Measurements from ENCODE around the gene FOCAD.

The FOCAD gene

DNA sequence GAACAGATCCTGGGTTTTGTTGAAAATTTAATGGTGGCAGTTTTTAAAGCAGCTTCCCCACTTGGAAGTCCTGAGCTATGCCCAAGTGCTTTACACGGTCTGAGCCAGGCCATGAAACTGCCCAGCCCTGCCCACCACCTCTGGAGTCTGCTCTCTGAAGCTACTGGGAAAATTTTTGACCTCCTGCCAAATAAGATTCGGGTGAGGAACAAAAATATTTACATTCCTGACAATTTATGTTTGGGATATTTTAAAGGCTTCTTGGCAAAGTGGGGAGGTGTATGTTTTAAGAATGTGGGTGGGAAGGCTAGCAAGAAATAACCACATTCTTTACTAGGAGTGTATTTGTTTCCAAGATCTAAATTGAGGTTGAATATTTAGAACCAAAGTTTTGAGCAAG lies 297.4 kb downstream of the FOCAD start:
- DNase-seq = no peak

DNA sequence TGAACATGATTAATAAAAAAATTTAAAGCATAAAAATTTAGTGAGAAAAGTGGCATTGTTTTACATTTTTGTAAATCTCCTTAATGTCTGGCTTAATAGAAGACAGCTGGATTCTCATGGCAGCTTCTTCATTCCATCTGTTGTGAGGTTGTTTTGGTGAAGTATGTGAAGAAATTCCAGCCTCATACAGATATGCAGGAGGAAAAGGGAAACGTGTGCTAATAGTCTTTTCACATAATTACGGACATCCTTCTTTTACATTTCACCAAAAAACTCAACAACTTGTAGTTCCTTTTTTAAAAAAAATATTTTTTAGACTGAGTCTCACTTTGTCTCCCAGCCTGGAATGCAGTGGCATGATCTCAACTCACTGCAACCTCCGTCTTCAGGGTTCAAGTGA lies 300.4 kb downstream of the FOCAD start:
- DNase-seq = no peak

DNA sequence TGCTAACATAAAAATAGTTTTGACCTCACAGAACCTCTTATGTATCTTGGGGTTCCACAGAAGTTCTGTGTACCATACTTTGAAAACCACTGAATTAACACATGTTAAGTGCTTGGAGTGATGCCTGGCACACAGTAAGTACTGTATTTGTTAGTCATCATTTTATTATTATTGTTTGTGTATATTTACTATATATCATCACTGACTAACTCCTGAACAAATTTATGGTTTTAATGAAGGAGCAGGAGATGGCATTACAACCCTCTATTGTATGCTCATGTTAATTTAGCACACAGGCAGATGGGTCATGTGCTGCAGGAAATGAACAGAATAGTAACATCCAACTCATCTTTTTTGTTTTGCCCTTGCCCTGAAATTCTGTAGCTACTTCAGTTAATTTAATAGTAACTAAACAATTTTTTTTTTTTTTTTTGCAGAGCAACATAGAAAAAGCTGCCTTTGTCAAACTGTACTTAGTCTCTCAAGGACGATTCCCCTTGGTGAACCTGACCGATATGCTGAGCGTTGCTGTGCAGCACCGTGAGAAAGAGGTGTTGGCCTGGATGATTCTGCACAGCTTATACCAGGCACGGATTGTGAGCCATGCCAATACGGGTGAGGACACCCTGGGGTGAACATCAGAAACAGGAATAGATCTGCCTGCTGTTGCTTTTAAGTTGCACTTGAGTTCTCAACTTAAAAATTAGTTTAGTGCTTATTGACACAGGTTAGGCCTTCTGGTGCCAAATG lies 302.0 kb downstream of the FOCAD start:
- DNase-seq = no peak

DNA sequence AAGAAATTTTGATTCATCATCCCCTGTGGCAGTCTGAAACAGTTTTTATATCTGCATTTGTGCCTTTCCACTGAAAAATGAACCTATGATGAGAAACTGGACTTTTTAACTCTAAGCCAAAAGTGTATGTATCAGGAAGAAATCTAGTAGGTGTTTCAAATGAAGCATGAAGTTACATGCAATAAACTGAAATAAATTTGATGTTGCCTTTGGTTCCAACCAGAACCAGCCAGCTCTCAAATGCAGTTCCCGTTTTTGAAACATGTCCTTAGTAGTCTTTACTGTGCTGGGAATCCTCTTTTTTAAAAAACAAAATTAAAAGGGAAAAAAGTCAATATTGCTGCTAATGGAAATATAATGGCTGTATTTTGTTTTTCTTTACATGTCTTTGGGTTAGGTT lies 303.5 kb downstream of the FOCAD start:
- no peak for DNase-seq

DNA sequence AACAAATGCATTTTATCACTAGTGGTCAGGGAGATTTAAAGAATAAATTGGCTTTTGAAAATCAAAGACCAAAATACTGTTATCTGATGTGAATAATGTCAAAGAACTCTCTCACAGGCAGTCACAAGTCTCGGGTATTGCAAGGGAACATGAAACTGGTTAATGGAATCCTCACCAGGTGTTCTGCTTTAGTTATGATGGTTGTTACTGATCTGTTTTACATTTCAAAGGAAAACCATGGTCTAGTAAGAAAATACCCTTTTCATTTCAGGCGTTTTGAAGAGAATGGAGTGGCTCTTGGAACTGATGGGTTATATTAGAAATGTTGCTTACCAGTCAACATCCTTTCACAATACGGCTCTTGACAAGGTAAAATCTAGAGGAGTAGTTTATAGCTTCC lies 304.0 kb downstream of the FOCAD start:
- no peak for DNase-seq

DNA sequence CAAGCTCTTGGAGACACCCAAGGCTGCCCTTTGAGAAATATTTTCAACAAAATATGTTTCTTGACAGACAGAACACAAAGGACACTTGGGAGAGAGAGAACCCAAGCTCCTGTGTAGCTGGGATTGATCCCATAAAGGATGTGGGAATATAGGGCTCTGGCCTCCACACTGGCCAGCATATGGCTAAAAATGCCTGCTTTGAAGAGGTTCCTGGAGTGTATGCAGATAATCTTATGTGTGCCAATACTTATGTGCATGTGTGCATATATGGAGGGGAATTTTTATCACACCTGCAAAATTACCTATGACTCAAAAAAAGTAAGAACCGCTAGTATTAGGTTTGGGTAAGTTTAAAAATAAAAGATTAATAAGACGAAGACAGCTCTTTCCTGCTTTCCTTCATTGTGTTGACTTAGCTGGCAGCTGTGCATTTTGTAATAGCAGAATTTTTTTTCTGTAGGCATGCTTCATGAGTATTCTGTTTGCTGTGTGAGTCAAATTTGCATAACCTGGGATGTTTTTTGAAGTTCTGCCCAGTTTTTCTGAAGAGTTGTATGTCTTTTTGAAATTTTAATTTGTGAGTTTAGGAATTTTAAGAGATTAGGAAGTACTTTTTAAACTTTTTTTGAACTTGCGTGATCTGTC lies 304.7 kb downstream of the FOCAD start:
- no peak for DNase-seq

DNA sequence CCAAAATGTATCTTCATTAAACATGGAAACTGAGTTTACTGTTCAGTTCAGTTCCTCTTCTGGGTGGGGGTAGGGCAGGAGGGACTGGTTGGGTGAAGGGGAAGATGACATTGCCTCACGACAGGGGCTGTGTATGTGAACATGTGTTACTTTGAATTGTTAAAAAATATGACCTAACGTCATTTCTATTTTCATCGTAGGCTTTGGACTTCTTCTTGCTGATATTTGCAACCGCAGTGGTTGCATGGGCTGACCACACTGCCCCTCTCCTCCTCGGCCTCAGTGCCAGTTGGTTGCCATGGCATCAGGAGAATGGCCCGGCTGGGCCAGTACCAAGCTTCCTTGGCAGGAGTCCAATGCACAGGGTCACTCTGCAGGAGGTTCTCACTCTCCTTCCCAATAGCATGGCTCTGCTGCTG lies 305.9 kb downstream of the FOCAD start:
- DNase-seq = no peak

DNA sequence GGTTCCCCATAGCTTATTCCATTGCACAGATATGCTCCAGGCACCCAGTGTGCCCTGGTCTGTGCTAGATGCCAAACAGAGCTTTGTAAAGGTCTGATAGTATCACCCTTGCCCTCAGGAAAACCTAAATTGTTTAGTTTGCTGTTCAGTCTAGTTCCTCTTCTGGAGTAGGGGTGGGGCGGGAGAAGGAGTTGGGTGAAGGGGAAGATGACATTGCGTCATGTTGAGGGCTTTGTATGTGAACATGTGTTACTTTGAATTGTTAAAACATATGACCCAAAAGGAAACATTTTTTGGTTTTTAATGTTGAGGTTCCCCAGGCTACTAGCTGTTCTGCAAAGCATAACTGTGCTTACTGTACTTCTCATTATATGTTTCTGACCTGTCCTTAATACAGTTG lies 306.8 kb downstream of the FOCAD start:
- no peak for DNase-seq

DNA sequence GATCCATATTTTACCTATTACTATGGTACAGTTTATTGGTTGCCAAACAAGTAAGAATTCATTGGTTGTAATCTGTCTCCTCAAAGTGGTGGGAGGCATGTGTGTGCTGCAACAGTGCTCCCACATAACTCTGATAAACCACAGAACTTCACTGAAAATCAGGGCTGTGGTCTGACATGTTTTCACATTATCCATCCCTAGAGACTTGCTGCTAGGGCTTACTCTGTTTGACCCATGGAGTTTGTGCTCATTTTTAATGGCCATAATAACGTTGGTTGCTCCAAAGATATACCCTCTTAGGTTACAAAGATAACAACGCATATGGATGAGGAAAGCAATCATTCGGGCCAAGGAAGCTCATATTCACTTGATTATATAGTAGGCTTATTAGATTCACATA lies 310.4 kb downstream of the FOCAD start:
- no peak for DNase-seq

DNA sequence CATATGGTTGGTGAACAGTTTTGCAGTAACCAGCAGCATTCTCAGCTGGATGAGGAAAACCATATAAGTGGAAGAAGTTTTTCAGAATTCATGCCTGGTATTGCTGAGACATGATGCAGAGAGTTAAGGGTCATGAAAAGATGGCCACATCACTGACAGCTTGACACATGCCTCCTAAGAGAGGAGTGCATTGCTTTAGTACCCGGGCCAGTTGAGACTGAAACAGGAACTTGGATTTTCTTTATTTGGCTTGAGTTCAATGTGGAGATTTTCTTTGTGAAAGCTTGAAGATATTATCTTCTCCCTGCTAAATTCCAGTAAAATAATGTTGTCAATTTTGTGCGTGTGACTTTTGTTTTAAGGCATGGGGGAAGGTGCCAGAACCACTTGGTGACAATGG lies 311.6 kb downstream of the FOCAD start:
- DNase-seq = no peak

DNA sequence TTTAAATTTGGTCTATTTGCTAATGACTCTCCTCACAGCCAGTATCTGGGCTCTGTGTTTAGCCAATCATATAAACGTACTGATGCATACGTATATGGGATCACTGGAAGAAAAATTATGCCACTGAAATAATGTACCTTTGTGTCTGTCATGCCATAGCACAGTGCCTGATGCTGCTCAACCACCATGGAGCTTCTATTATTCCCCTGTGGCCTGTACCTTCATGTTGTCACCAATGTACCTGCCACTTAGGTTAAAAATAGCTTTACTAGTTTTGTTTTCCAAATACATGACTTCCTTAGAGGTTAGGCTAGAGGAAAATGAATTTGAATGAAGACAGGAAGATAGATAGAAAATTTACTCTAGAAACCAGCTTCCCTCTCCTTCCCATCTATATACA lies 312.8 kb downstream of the FOCAD start:
- no peak for DNase-seq

DNA sequence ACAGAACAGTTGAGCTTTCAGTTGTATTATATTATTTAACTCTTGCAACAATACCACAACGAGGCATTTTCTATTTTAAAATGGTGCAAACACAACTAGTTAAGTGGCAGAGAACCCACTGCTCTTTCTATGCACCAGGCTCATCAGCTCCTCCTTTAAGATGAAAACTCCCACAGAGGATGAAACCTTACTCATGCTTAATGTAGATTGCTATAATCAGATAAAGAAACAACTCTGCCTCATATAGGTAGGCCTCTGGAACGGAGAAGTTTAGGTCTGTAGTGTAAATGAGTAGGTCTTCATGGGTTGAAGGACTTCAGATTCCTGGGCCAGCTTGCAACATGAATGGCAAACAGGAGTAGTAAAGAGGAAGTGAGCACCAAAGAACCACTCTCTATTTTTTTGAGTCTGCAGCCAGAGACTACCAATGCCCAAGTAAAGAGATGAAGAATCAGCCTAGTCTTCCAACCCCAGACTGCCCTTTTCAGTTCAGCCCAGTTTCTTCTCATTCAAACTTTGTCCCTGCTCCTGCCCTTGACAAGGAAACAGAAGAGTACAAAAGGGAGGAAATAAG lies 313.5 kb downstream of the FOCAD start:
- DNase-seq = no peak

DNA sequence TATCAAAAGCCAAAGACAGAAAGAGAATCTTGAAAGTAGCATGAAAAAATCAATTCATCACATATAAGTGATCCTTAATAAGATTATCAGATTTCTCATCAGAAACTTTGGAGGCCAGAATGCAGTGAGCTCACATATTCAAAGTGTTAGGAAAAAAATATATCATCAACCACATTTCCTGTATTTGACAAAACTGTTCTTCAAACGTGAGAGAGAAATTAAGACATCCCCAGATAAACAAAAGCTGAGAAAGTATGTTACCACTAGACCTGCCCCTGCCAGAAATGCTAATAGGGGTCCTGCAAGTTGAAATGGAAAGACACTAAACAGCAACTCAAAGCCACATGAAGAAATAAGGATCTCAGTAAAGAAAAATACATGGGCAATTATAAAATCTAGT lies 317.5 kb downstream of the FOCAD start:
- DNase-seq = no peak

DNA sequence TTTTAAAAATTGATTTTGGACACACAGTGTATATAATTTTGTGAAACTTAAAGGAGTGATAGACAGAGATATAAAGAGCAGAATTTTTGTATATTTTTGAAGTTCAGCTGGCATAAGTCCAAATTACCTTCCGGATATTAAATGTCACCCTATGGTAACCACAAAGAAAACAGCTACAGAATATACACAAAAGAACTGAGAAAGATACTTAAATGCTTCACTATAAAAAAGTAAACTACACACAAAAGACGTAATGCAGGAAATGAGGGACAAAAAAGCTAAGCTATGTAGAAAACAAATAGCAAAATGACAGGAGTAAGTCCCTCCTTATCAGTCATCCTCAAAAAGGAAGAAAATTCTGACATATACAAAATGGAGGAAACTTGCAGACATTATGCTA lies 318.0 kb downstream of the FOCAD start:
- no peak for DNase-seq

DNA sequence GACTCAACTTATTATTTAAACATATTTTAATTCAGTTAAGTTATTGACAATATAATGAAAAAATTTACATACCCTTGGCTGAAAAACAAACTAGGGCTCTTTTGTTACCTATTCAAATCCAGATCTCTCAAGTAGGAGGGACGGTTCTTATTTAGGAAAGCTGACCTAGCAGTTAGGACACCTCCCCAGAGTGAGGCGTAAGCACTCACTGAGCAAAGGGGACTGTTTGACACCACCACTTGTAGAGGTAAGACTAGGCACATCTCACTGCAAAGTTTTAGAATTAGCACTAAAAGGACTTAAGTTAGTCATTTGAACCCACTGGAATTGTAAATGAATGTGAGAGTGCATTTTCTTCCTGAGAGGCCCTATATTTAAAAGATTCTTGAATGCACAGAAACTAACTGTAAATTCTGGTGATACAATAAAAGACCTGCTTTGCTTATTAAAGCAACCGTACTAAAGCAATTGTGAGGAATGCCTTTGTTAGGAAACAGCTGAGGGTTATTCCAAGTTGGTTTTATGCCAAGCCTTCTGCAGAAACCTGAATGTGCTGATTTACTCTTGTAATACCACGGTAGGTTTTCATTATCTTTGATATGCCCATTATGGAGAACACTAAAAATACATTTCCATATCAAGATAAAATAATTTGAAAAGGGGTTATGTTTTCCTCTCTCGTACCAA lies 331.2 kb downstream of the FOCAD start:
- no peak for DNase-seq

DNA sequence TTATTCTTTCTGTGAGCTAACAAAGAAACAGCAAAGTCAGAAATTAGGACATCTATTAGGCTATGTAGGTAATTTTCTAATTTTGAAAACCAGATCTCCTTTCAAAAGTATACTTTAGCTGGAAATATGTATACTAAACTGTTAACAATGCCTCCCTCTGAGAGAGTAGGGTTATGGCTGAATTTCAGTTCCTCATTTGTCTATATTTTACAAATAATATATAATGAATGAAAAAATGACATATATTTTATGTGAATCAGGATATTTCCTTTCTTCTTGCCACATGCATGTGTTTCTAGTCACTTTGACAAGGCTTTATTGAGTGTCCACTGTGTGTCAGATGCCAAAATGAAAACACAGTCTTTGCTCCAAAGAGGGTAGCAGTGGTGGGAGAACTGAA lies 331.9 kb downstream of the FOCAD start:
- no peak for DNase-seq

DNA sequence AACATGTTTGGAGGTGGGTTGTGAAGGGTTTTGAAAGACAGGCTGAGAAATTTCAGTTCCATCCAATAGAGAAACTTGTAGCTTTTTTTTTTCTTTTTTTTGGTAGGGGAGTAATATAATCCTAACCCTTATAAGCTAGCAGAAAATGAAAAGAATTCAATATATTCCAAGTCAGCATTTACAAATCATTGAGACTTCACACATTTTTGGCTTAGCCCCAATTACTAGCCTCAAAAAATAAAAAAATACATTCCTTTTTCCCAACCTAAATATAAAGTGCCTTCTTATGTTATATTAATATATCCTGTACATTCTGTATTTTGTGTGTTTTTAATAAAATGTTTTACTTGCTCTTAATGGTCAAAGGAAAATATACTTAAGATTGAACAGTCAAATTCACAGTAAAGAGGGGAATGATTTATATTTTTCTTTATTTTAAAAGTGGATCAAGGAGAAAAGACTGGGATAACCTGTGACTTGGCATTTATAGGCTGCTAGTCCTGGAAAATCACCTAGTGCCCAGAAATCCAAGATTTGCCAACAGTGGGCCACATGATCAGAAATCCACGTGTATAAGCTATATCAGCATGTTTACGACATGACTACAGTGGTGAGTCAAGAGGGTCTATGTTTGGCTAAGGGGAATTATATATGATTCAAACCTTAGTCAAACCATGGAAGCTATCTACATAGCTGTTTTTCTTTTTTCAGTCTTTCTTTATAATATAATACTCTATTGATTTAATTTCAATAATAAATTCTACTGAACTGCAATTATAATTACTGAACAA lies 332.8 kb downstream of the FOCAD start:
- DNase-seq = no peak

DNA sequence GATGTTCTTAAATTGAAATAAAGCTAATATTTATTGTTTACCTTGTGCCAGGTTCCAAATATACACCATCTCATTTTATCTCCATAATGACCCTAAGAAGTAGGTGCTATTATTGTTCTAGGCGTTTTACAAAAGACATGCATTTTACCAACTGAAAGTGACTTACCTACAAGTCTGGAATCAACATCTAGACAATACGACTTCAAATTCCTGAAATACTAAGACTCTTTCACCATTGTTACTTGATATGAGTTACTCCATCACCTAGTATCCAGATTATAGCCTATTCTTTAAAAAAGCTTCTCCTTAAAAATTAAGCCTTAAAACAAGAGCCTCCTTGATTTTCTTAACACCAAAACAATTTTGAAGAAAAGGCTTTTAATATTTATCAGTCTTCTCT lies 334.1 kb downstream of the FOCAD start:
- DNase-seq = no peak

DNA sequence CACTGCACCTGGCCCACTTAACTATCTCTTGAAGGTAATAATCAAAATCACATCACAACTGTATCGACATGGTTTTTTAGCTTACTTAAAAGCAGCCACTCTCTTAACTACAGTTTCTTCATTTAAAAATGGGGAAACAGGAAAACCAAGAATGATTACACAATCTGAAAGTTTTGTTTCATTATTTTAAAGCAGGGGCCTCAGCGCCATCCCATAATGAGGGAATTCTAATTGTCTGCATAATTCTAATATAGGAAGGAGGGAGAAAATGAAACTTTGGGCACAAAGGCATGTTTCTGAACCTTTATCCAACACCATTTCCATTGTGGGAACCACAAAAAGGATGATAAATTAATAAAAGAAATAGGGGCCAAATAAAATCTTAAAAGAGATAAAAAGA lies 339.8 kb downstream of the FOCAD start:
- no peak for DNase-seq

DNA sequence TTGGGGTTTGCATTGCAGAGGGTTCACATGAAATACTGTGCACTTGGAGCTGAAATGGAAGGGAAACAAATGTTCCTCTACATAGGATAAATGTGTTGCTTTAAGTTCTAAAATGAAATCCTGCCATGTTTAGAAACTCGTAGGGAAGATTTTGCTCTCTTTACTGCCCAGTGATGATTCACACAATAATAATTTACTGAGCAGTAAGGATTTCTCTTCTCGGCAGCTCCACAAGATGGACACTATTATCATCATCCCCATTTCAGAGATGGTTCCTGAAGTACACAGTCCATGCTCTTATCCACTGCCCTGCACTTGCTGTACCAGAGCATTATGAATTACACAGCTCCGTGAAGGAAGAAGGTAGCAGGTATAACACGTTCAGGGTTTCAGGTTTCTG lies 343.2 kb downstream of the FOCAD start:
- no peak for DNase-seq

DNA sequence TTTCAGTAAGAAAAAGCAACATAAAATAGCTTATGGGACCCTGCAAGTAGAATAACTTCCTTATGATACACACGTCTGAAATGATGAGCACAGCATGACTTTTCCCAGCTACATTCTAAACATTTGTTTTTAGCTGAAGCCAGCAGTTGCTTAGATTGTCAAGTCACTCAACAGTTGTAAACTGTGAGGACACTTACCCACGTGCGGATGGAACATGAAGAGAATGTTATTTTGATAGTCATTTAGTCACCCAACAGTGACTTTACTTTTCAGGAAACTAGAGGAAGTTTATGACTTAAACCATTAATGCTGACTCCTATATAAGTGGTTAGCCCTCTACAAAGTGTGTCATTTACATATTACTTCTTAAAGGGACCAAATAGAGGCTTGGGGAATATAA lies 344.4 kb downstream of the FOCAD start:
- peak; percentile 15 for DNase-seq

DNA sequence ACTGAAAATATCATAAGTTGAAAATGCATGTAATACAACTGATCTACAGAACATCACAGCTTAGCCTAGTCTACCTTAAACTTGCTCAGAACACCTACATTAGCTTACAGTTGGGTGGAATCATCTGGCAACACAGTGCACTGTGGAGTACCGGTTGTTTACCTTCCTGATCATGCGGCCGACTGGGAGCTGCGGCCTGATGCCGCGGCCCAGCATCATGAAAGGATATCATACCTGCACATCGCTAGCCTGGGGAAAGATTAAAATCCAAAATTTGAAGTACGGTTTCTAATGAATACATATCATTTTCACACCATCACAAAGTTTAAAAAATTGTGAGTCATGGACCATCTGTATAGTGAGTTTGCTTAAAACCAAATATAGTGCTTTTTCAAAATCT lies 345.6 kb downstream of the FOCAD start:
- DNase-seq = no peak

DNA sequence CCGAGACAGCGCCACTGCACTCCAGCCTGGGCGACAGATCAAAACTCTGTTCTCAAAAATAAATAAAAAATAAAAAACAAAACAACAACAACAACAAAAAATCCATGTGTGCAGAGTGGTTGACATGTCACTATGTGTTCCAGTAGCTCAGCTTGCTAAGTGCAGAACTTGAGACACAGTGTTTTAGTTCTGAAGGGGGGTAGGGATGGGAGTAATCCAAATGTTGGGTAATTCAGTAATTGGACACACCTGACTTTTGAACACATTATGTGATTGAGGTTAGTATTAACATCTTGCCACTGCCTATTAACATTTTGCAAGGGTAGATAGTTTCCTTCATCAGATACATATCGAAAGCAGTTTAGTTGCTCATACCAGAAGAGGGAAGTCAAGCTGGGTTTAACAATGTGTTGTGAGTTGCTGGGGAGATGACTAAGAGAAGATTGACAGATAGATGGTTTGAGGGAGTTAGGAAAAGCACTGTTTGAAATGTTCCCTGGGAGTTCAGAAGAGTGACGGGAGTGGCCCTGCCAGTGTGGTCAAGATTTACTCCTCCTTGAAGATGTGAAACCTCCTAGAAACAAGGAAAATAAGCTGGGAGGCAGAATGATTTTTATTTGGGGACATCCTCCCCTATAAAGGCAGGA lies 346.5 kb downstream of the FOCAD start:
- DNase-seq = peak; percentile 31
